Neural progenitor cell (in vitro differentiated cells): Measurements from ENCODE around the gene DELE1. TPM values are rescaled to one million over a fixed set of nuclear protein-coding genes. Genes with fewer than 3 reads are reported as not detected.

ENCODE experiments used
- DNase-seq: peaks from one replicate; pipeline ENCODE4 v3.0.0-alpha.2; 2016; ENCODE audit warnings: low spot score
- H2AFZ ChIP-seq: fragments of 200-600 bp; sonication (generic); replicated peaks from 2 replicates; pipeline ENCODE4 v1.6.1; 2016; ENCODE audit warnings: antibody characterized with exemption
- H3F3A ChIP-seq: fragments of 200-600 bp; sonication (generic); 2 replicates; pipeline ENCODE4 v1.6.1; 2016; ENCODE audit warnings: antibody characterized with exemption, low read depth
- H3K27ac ChIP-seq: fragments of 200-600 bp; sonication (generic); 2 replicates; pipeline ENCODE4 v1.5.1; 2016; ENCODE audit warnings: mild to moderate bottlenecking
- H3K27me3 ChIP-seq: fragments of 200-600 bp; sonication (generic); 2 replicates; pipeline ENCODE4 v1.6.1; 2016; ENCODE audit warnings: mild to moderate bottlenecking, moderate library complexity
- H3K36me3 ChIP-seq: fragments of 200-600 bp; sonication (generic); 2 replicates; pipeline ENCODE4 v1.5.1; 2016
- H3K4me1 ChIP-seq: fragments of 200-600 bp; sonication (generic); 2 replicates; pipeline ENCODE4 v1.6.1; 2016; ENCODE audit warnings: mixed run types
- H3K4me2 ChIP-seq: fragments of 200-600 bp; sonication (generic); 2 replicates; pipeline ENCODE4 v1.6.1; 2016
- H3K4me3 ChIP-seq: fragments of 200-600 bp; sonication (generic); 2 replicates; pipeline ENCODE4 v1.5.1; 2016
- H3K79me2 ChIP-seq: fragments of 200-600 bp; sonication (generic); 2 replicates; pipeline ENCODE4 v1.6.1; 2016; ENCODE audit warnings: low read depth
- H3K9ac ChIP-seq: fragments of 200-600 bp; sonication (generic); 2 replicates; pipeline ENCODE4 v1.6.1; 2016
- H3K9me3 ChIP-seq: fragments of 200-600 bp; sonication (generic); 2 replicates; pipeline ENCODE4 v1.5.1; 2016; ENCODE audit warnings: low read depth
- H4K20me1 ChIP-seq: fragments of 200-600 bp; sonication (generic); 2 replicates; pipeline ENCODE4 v1.6.1; 2016; ENCODE audit warnings: low read depth
- H3K27ac Mint-ChIP-seq: 3 replicates; pipeline ENCODE4 v1.8.0; 2021; ENCODE audit warnings: mixed read lengths
- H3K27me3 Mint-ChIP-seq: 2 replicates; pipeline ENCODE4 v1.8.0; 2022; ENCODE audit warnings: low read depth, mild to moderate bottlenecking, inconsistent platforms, moderate library complexity, mixed read lengths; ENCODE audit not compliant: insufficient read depth
- H3K36me3 Mint-ChIP-seq: 3 replicates; pipeline ENCODE4 v1.8.0; 2021; ENCODE audit warnings: mixed read lengths
- H3K4me1 Mint-ChIP-seq: 3 replicates; pipeline ENCODE4 v1.8.0; 2021; ENCODE audit warnings: mixed read lengths
- H3K4me3 Mint-ChIP-seq: 3 replicates; pipeline ENCODE4 v1.8.0; 2021; ENCODE audit warnings: mild to moderate bottlenecking, moderate library complexity, mixed read lengths
- H3K9me3 Mint-ChIP-seq: 3 replicates; pipeline ENCODE4 v1.8.0; 2020; ENCODE audit warnings: mixed read lengths
- EZH2 ChIP-seq: fragments of 200-600 bp; sonication (generic); IDR thresholded peaks from 2 replicates; pipeline ENCODE4 v1.6.1; 2017; ENCODE audit warnings: antibody characterized with exemption, mild to moderate bottlenecking, moderate library complexity
- EZH2phosphoT487 ChIP-seq: fragments of 200-600 bp; sonication (generic); IDR thresholded peaks from 2 replicates; pipeline ENCODE4 v1.6.1; 2017; ENCODE audit warnings: antibody characterized with exemption
- total RNA-seq: library from RNA; depleted of rRNA; stranded (reverse); fragments of >200 nt; gene quantifications from 2 replicates; pipeline ENCODE4 v1.2.3, GENCODE V29; 2015; ENCODE audit warnings: low replicate concordance
- TF ChIP-seq, protein P1 (sequence below): fragments of 200-600 bp; sonication (generic); IDR thresholded peaks from 2 replicates; pipeline ENCODE4 v1.5.1; 2017; ENCODE audit warnings: antibody characterized with exemption, mild to moderate bottlenecking

The DELE1 gene
- total RNA-seq, 1 donor from 2014 or later, result 47.7 TPM

- Histone ChIP-seq H3K4me3 (no peak overlapping the region), H3K9me3 (no peaks in the 10 kb centered on the region), H3K36me3 (no peaks in the 10 kb centered on the region), H3F3A (no peaks in the 10 kb centered on the region), H2AFZ (no peak overlapping the region), H4K20me1 (no peaks in the 10 kb centered on the region), H3K27me3 (no peaks in the 10 kb centered on the region), H3K4me2 (no peak overlapping the region), H3K79me2 (no peaks in the 10 kb centered on the region), H3K27ac (no peak overlapping the region), H3K4me1 (peaks cover 5% of the 10 kb centered on the region), H3K9ac (no peak overlapping the region)
- H3K27me3 Mint-ChIP-seq, result no peaks in the 10 kb centered on the region
- no peaks in the 10 kb centered on the region for H3K36me3 Mint-ChIP-seq
- no peaks in the 10 kb centered on the region for H3K9me3 Mint-ChIP-seq
- TF ChIP-seq EZH2 (no peak), EZH2phosphoT487 (no peak)
- TF ChIP-seq, protein P1, sequence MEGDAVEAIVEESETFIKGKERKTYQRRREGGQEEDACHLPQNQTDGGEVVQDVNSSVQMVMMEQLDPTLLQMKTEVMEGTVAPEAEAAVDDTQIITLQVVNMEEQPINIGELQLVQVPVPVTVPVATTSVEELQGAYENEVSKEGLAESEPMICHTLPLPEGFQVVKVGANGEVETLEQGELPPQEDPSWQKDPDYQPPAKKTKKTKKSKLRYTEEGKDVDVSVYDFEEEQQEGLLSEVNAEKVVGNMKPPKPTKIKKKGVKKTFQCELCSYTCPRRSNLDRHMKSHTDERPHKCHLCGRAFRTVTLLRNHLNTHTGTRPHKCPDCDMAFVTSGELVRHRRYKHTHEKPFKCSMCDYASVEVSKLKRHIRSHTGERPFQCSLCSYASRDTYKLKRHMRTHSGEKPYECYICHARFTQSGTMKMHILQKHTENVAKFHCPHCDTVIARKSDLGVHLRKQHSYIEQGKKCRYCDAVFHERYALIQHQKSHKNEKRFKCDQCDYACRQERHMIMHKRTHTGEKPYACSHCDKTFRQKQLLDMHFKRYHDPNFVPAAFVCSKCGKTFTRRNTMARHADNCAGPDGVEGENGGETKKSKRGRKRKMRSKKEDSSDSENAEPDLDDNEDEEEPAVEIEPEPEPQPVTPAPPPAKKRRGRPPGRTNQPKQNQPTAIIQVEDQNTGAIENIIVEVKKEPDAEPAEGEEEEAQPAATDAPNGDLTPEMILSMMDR, result no peak
- H3K4me3 Mint-ChIP-seq, result no peak overlapping the region
- H3K27ac Mint-ChIP-seq, result no peak overlapping the region
- no peak for DNase-seq
- no peaks in the 10 kb centered on the region for H3K4me1 Mint-ChIP-seq
These were observed 25.1 kb upstream of the DELE1 start for GRCh38 chr5:141898448-141899049.

DNA sequence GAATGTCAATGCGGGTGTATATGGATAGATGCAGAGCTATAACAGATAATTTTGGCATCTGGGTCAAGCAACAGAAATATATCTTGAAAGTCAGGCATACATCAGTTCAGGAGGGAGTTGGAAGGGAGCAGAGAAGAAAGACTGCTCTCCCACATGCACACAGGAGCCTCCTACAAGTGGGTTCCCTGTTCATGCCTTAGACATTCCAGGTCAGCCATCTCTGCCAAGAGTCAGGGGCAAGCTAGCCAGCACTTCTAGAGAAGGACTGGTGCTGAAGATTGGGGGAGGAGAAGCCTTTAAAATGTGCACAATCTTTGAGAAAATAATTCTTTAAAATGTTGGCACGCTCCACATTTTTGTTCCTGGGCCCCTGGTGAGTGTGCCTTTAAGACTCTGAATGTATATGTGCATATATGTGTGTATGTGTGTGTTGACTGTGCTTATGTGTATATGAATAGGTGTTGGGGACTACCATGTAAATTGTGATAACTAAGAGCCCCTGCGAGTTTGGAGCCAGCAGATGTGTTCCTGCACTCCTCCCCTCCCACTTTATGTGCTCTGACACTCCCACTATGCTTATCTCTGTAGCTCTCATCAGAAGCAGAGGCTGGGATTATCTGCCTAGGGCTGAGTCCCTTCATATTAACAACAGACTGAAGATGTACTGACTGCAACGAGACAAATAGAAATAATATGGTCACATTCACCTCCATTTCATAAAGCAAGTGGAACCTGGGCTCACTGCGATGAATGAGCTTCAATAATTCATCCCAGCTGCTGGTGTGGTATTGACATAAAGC lies 21.5 kb upstream of the DELE1 start:
- no peak for TF ChIP-seq EZH2
- no peak for TF ChIP-seq EZH2phosphoT487
- Mint-ChIP-seq H3K36me3 (no peaks in the 10 kb centered on the region), H3K27me3 (no peaks in the 10 kb centered on the region), H3K9me3 (no peaks in the 10 kb centered on the region), H3K4me3 (no peak overlapping the region), H3K27ac (no peak overlapping the region), H3K4me1 (no peaks in the 10 kb centered on the region)
- H3K27me3 ChIP-seq, result no peaks in the 10 kb centered on the region
- H3K9ac ChIP-seq, result no peak overlapping the region
- no peak for DNase-seq
- no peak overlapping the region for H2AFZ ChIP-seq
- no peaks in the 10 kb centered on the region for H3K79me2 ChIP-seq
- peaks cover 5% of the 10 kb centered on the region for H3K4me1 ChIP-seq
- no peak overlapping the region for H3K4me3 ChIP-seq
- no peak overlapping the region for H3K4me2 ChIP-seq
- no peaks in the 10 kb centered on the region for H3K9me3 ChIP-seq
- H3K27ac ChIP-seq, result no peak overlapping the region
- H3K36me3 ChIP-seq, result no peaks in the 10 kb centered on the region
- no peaks in the 10 kb centered on the region for H3F3A ChIP-seq
- H4K20me1 ChIP-seq, result no peaks in the 10 kb centered on the region

GRCh38 chr5:141903261-141903660 lies 20.4 kb upstream of the DELE1 start:
- H3K27me3 ChIP-seq, result no peaks in the 10 kb centered on the region
- H3K9ac ChIP-seq, result no peak overlapping the region
- TF ChIP-seq EZH2phosphoT487 (no peak), EZH2 (no peak)
- TF ChIP-seq, protein P1, result no peak
- H3K4me2 ChIP-seq, result no peak overlapping the region
- no peaks in the 10 kb centered on the region for H3K9me3 ChIP-seq
- no peaks in the 10 kb centered on the region for H3F3A ChIP-seq
- no peaks in the 10 kb centered on the region for H3K36me3 ChIP-seq
- H3K36me3 Mint-ChIP-seq, result no peaks in the 10 kb centered on the region
- H3K4me3 Mint-ChIP-seq, result no peak overlapping the region
- no peak overlapping the region for H2AFZ ChIP-seq
- H3K4me1 ChIP-seq, result peaks cover 5% of the 10 kb centered on the region
- H3K79me2 ChIP-seq, result no peaks in the 10 kb centered on the region
- no peaks in the 10 kb centered on the region for H3K4me1 Mint-ChIP-seq
- no peak for DNase-seq
- H3K27ac Mint-ChIP-seq, result peak overlapping the region; percentile 70
- H4K20me1 ChIP-seq, result no peaks in the 10 kb centered on the region
- no peaks in the 10 kb centered on the region for H3K27me3 Mint-ChIP-seq
- H3K27ac ChIP-seq, result no peak overlapping the region
- H3K9me3 Mint-ChIP-seq, result no peaks in the 10 kb centered on the region
- no peak overlapping the region for H3K4me3 ChIP-seq

- no peaks in the 10 kb centered on the region for H3K36me3 Mint-ChIP-seq
- Histone ChIP-seq H3K9ac (no peak overlapping the region), H3K4me2 (no peak overlapping the region), H2AFZ (no peak overlapping the region), H3F3A (no peaks in the 10 kb centered on the region), H3K79me2 (no peaks in the 10 kb centered on the region), H3K36me3 (no peaks in the 10 kb centered on the region), H3K4me3 (no peak overlapping the region), H3K4me1 (peaks cover 5% of the 10 kb centered on the region), H4K20me1 (no peaks in the 10 kb centered on the region), H3K27ac (no peak overlapping the region), H3K27me3 (no peaks in the 10 kb centered on the region), H3K9me3 (no peaks in the 10 kb centered on the region)
- no peaks in the 10 kb centered on the region for H3K4me1 Mint-ChIP-seq
- no peaks in the 10 kb centered on the region for H3K27me3 Mint-ChIP-seq
- H3K4me3 Mint-ChIP-seq, result no peak overlapping the region
- no peaks in the 10 kb centered on the region for H3K9me3 Mint-ChIP-seq
- no peak overlapping the region for H3K27ac Mint-ChIP-seq
- TF ChIP-seq EZH2phosphoT487, result no peak
- no peak for DNase-seq
These were observed 19.1 kb upstream of the DELE1 start for GRCh38 chr5:141904551-141904950.
